ENCODE results near the gene DYNC1H1.

Gene DYNC1H1

DNA sequence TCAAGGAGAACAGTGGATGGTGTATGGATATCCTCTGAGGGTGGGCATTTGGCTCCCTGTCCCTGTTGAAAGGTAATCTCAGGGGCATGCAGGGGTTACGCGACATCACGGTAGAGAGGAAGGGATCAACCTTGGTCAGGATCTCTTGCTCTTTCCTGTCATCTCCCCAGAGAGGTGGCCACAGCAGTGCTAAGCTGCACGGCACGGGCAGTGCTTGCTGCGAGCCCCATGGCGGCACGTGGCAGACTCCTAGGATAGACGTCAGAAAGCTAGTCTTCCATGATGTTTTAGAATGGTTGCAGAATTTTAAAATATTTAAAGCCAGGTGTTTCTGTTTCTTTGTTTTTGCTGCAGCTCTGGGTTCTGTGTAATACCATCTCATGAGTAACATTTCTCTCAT, 41.0 kb downstream of the DYNC1H1 start:
- no peak overlapping the region for H3K4me3 ChIP-seq (replicated peaks; ENCODE audit: low read depth, low read length)
- no peaks in the 10 kb centered on the region for H3K27me3 ChIP-seq (replicated peaks; ENCODE audit: control insufficient read depth, insufficient read depth, low read length)
- DNase-seq (ENCODE audit: extremely low read depth, insufficient read length), result no peak
- TF ChIP-seq, protein P1, sequence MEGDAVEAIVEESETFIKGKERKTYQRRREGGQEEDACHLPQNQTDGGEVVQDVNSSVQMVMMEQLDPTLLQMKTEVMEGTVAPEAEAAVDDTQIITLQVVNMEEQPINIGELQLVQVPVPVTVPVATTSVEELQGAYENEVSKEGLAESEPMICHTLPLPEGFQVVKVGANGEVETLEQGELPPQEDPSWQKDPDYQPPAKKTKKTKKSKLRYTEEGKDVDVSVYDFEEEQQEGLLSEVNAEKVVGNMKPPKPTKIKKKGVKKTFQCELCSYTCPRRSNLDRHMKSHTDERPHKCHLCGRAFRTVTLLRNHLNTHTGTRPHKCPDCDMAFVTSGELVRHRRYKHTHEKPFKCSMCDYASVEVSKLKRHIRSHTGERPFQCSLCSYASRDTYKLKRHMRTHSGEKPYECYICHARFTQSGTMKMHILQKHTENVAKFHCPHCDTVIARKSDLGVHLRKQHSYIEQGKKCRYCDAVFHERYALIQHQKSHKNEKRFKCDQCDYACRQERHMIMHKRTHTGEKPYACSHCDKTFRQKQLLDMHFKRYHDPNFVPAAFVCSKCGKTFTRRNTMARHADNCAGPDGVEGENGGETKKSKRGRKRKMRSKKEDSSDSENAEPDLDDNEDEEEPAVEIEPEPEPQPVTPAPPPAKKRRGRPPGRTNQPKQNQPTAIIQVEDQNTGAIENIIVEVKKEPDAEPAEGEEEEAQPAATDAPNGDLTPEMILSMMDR (IDR thresholded peaks at IDR 0.05; ENCODE audit: insufficient read depth, low read length, poor library complexity, severe bottlenecking), result no peak
- H3K36me3 ChIP-seq (ENCODE audit: control insufficient read depth, insufficient read depth, low read length), result peaks cover 39% of the 10 kb centered on the region

DNA sequence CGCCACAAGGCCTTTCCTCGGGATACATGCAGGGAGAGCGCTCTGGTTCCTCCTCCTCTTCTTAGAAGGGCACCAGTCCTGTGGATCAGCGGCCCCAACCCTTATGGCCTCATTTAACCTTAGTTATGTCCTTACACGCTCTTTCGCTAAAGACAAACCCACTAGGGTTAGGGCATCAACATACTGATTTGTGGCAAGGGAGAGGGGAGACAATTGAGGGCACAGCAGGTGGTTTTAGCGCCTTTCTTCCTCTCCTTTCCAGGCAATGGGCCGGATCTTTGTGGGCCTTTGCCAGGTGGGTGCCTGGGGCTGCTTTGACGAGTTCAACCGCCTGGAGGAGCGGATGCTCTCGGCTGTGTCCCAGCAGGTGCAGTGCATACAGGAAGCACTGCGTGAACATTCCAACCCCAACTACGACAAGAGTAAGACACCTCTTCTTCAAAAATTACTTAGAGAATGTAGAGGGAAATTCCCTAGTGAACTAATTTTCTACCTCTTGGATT, 43.6 kb downstream of the DYNC1H1 start:
- no peak overlapping the region for H3K4me3 ChIP-seq (replicated peaks; ENCODE audit: low read depth, low read length)
- no peak for DNase-seq (ENCODE audit: extremely low read depth, insufficient read length)
- TF ChIP-seq, protein P1 (IDR thresholded peaks at IDR 0.05; ENCODE audit: insufficient read depth, low read length, poor library complexity, severe bottlenecking), result no peak
- H3K27me3 ChIP-seq (replicated peaks; ENCODE audit: control insufficient read depth, insufficient read depth, low read length), result no peaks in the 10 kb centered on the region
- H3K36me3 ChIP-seq (ENCODE audit: control insufficient read depth, insufficient read depth, low read length), result peaks cover 41% of the 10 kb centered on the region

DNA sequence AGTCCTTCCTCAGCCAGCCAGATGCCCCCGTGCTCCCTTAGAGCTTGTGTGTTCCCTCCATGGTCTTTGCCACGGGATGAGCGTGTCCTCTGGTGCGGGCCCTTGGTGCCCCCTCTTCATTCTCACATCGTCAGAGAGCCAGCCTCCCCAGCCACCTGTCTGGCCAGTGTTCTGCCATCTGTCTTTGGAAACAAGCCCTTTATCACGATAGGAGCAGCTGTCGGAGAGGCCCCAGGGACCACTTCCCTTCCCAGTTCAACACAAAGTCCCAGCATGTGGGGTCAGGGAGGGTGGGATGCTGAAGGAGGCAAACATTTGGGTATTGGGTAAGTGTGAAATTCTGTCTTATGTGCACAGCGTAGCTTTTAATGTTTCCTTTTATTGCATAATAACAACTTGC, 44.5 kb downstream of the DYNC1H1 start:
- Histone ChIP-seq H3K36me3 (ENCODE audit: control insufficient read depth, insufficient read depth, low read length) (peaks cover 45% of the 10 kb centered on the region), H3K4me3 (replicated peaks; ENCODE audit: low read depth, low read length) (no peak overlapping the region), H3K27me3 (replicated peaks; ENCODE audit: control insufficient read depth, insufficient read depth, low read length) (no peaks in the 10 kb centered on the region)
- TF ChIP-seq, protein P1 (IDR thresholded peaks at IDR 0.05; ENCODE audit: insufficient read depth, low read length, poor library complexity, severe bottlenecking), result no peak
- DNase-seq (ENCODE audit: extremely low read depth, insufficient read length), result no peak

DNA sequence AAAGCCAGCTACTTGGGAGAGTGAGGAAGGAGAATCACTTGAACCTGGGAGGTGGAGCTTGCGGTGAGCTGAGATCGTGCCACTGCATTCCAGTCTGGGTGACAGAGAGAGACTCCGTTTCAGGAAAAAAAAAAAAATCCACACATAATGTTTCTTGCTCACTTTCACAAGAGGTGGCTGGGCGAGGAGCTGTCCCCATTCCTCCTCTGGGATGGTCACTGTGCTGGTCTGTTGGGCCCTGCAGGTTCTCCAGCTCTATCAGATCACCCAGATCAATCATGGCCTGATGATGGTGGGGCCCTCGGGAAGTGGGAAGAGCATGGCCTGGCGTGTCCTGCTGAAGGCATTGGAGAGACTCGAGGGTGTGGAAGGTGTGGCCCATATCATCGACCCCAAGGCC, 47.3 kb downstream of the DYNC1H1 start:
- peaks cover 48% of the 10 kb centered on the region for H3K36me3 ChIP-seq (ENCODE audit: control insufficient read depth, insufficient read depth, low read length)
- TF ChIP-seq, protein P1 (IDR thresholded peaks at IDR 0.05; ENCODE audit: insufficient read depth, low read length, poor library complexity, severe bottlenecking), result no peak
- DNase-seq (ENCODE audit: extremely low read depth, insufficient read length), result no peak
- no peaks in the 10 kb centered on the region for H3K27me3 ChIP-seq (replicated peaks; ENCODE audit: control insufficient read depth, insufficient read depth, low read length)
- no peak overlapping the region for H3K4me3 ChIP-seq (replicated peaks; ENCODE audit: low read depth, low read length)

DNA sequence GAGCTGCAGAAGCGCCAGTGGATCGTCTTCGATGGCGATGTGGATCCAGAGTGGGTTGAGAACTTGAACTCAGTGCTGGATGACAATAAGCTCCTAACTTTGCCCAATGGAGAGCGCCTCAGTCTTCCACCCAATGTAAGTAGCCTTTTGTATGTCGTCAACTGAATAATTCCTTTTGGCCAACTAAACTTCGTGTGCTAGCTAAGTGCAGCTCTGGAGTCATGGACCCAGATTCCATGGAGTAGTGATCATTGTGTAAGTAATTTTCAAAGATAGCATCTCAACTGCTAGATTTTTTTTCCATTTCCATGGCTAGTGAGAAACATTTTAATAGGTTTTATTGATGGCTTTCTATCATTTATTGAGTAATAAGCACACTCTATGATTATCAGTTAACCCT, 48.0 kb downstream of the DYNC1H1 start:
- Histone ChIP-seq H3K4me3 (replicated peaks; ENCODE audit: low read depth, low read length) (no peak overlapping the region), H3K36me3 (ENCODE audit: control insufficient read depth, insufficient read depth, low read length) (peaks cover 53% of the 10 kb centered on the region), H3K27me3 (replicated peaks; ENCODE audit: control insufficient read depth, insufficient read depth, low read length) (no peaks in the 10 kb centered on the region)
- TF ChIP-seq, protein P1 (IDR thresholded peaks at IDR 0.05; ENCODE audit: insufficient read depth, low read length, poor library complexity, severe bottlenecking), result no peak
- no peak for DNase-seq (ENCODE audit: extremely low read depth, insufficient read length)

GRCh38 chr14:102013669-102014200, 49.4 kb downstream of the DYNC1H1 start:
- Histone ChIP-seq H3K4me3 (replicated peaks; ENCODE audit: low read depth, low read length) (no peak overlapping the region), H3K27me3 (replicated peaks; ENCODE audit: control insufficient read depth, insufficient read depth, low read length) (no peaks in the 10 kb centered on the region), H3K36me3 (ENCODE audit: control insufficient read depth, insufficient read depth, low read length) (peaks cover 50% of the 10 kb centered on the region)
- TF ChIP-seq, protein P1 (IDR thresholded peaks at IDR 0.05; ENCODE audit: insufficient read depth, low read length, poor library complexity, severe bottlenecking), result no peak
- DNase-seq (ENCODE audit: extremely low read depth, insufficient read length), result no peak

Data from GM06990 (cell line).